Right ventricle myocardium inferior (tissue), 1 donor: ENCODE results near the gene SUSD1. TPM values are rescaled to one million over a fixed set of nuclear protein-coding genes. Genes with fewer than 3 reads are reported as not detected.
"Not testable (repeated sequence)": the region's sequence is repeated elsewhere in the genome, so short reads cannot be mapped to it uniquely, and the experiment has no call there.

Experiments
- ATAC-seq: fragments of 200-7000 bp; cut with Tn5 transposase; one replicate; pipeline ENCODE4 v1.9.1; 2020; ENCODE audit warnings: mild to moderate bottlenecking, moderate library complexity
- DNase-seq: peaks from one replicate; pipeline ENCODE4 v3.0.0; 2021; ENCODE audit errors: missing footprints
- intact Hi-C: fragments of 100-400 bp; cut with DNase I; formaldehyde crosslinking; loops from one replicate; pipeline ENCODE4 v1.11.0; 2022
- long read RNA-seq: library from polyadenylated mRNA; unstranded; transcript quantifications from one replicate; pipeline ENCODE4 v2.0.0, GENCODE V29; 2021
- total RNA-seq: library from RNA; stranded (reverse); fragmentation: NEBNext Ultra II Directional; extraction: Animal tissue kit (Norgen Biotek cat#: 25700); gene quantifications from one replicate; pipeline ENCODE4 v1.2.1, GENCODE V29; 2021
- donor health status: DM: no; HTN: yes; CAD: no; lungs with severe emphysema.

SUSD1 gene
- 8.1 TPM for total RNA-seq
- long read RNA-seq, partial matches to known transcripts: 2 of 9 reads
- long read RNA-seq, other reads (novel, unspliced or antisense): 3 of 9 reads

DNA sequence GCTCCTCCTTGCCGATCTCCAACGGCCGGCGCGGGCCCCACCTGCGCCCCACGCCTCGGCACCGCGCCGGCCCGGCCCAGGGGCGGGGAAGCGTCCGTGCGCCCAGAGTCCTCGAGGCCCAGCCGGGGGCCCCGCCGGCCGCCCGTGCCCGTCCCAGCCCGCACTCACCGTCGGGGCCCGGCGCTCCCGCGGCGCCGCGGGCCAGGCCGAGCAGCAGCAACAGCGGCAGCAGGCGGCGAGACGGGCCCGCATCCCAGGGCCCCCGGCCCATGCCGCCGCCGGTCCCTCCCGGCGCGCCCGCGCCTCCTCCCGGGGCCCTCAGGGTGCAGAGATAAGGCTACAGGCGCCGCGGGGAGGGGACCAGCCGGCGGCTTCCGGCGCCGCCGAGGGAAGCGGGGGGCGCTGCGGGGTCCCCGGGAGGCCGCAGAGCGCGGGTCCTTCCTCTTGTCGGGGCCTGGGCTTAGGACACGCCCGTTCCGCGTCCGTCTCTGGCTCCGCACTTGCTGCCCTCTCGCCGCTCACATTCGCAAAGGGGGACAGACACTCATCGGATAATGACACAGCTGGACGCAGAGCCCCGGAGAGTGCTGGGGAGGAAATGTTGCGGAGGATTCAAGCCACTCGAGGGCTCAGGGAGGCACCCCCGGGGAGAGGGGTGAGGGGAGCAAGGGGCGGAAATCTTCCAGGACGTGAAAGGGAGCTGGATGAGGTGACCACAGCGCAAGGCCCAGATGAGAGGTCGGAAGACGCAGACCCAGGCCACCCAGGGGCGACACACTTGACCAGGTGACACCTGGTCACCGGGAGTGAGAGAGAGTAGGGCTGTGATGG is at the start of gene SUSD1:
SUSD1 (minus strand) TSS at position 333 of the 831 bp plus-strand sequence; CDS start at position 271, 62 bp downstream.
- DNase-seq (peak; percentile 85), ATAC-seq (peak; percentile 53)
- intact Hi-C loops: no loop called here

GRCh38 chr9:112224401-112225289 is 49.5 kb upstream of the SUSD1 start:
- ATAC-seq (no peak), DNase-seq (no peak)
- intact Hi-C loops: no loop called here

- intact Hi-C loops: no loop called here
- DNase-seq (no peak), ATAC-seq (no peak)
Observed at GRCh38 chr9:112218908-112219307, 43.8 kb upstream of the SUSD1 start.

DNA sequence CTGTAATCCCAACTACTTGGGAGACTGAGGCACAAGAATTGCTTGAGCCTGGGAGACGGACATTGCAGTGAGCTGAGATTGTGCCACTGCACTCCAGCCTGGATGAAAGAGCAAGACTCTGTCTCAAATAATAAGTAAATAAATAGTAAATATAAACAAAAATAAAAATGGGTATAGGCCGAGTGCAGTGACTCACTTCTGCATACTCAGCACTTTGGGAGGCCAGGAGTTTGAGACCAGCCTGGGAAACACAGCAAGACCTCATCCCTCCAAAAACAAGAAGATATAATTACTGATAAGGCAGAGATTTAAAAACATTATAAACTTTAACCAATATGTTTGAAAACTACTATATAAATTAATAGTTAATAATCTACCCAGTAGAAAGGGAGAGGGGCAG is 37.8 kb upstream of the SUSD1 start:
- ATAC-seq (no peak), DNase-seq (no peak)
- intact Hi-C loops: no loop called here

DNA sequence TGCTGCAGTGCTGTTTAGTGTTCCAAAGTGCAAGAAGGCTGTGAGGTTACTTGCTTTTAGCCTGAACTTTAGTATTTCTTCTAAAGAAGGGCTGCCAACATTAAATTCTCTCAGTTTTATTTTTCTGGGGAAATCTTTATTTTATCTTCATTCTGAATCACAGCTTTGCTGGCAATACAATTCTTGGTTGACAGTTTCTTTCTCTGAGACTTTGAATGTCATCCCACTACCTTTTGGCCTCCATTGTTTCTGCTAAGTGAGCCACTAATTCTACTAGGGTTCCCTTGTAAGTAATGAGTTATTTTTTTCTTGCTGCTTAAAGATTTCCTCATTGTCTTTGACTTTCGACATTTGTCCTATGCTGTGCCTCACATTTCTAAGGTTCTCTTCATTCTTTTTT is 32.4 kb upstream of the SUSD1 start:
- intact Hi-C loops: no loop called here
- DNase-seq: no peak
- ATAC-seq: no peak

DNA sequence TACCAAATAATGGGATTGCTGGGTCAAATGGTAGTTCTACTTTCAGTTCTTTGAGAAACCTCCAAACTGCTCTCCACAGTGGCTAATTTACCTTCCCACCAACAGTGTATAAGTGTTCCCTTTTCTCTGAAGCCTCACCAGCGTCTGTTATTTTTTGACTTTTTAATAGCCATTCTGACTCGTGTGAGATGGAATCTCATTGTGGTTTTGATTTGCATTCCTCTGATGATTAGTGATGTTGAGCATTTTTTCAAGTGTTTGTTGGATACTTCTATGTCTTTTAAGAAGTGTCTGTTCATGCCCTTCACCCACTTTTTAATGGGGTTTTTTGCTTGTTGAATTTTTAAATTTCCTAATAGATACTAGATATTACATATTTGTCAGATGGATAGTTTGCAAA is 28.4 kb upstream of the SUSD1 start:
- no peak for ATAC-seq
- no peak for DNase-seq
- intact Hi-C loops: no loop called here

DNA sequence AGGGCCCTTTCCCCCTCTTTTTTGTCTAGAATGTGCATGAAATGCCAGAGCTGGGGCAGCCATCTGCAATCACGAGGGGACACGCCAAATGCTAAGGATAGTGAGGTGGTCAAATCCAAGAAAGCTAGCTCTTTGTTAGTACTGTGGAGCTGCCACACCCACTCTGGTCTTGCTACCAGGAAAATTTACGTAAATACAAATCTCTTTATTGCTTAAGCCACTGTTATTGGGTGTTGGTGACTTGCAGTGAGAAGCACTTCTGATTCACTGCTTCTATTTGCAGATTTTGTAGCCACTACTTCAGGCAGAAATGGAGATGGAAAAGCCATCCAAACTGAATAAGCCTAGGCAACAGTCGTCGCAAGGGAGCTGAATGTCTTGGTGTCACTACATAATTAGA is 25.6 kb upstream of the SUSD1 start:
- intact Hi-C loops: no loop called here
- DNase-seq (no peak), ATAC-seq (no peak)

DNA sequence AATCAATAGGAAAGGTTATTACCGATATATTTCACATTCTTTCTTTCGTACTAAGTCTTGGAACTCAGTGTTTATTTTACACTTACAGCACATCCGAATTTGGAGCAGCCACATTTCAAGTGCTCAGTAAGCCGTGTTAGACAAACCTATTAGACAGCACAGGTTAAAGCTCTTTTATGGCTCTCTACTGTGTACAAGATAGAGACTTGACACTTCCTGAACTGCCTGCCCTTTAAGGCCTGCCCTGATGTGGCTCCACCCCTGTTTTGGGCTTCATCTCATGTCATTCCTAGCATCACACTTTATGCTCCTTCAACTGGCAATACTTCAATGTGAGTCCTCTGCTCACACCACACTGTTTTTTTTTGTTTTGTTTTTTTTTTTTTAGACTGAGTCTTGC is 23.5 kb upstream of the SUSD1 start:
- DNase-seq: no peak
- no peak for ATAC-seq
- intact Hi-C loops: no loop called here

GRCh38 chr9:112194969-112195431 is 19.9 kb upstream of the SUSD1 start:
- intact Hi-C loops: no loop called here
- DNase-seq: no peak
- peak; percentile 73 for ATAC-seq

DNA sequence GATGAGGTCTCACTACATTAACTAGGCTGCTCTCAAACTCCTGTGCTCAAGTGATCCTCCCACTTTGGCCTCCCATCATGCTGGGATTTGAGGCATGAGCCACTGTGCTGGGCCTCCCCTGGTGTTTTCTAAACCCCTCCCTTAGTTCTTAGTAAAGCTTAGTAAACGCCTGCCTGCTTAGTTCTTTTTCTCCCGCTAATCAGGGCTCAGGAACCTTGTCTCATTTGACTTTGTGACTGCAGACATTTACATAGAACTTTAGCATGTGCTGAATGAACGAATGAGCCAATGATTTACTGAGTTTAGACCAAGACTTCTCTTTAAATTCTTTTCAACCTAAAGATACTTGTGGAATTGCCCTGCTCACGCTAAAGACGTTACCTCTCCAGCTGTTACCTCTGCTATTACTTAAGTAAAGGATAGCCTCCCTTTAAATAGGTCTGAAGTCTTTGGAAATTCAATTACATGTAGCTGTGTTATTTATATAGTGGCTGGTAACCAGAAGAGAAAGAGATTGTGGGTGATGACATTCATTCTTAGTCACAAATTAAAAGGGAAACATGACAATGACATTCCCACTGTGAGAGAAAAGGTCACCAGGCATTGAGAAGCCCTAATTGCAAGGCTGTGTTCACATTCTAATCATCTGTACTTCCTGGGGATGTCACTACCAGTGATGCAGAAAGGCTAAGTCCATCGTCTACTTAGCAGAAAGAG is 18.6 kb upstream of the SUSD1 start:
- intact Hi-C loops: no loop called here
- ATAC-seq (peak; percentile 32), DNase-seq (no peak)

DNA sequence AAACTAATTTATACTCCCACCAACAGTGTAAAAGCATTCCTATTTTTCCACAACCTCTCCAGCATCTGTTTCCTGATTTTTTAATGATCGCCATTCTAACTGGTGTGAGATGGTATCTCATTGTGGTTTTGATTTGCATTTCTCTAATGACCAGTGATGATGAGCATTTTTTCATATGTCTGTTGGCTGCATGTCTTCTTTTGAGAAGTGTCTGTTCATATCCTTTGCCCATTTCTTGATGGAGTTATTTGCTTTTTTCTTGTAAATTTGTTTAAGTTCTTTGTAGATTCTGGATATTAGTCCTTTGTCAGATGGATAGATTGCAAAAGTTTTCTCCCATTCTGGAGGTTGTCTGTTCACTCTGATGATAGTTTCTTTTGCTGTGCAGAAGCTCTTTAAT is 15.2 kb upstream of the SUSD1 start:
- intact Hi-C loops, ATAC-seq, DNase-seq: not testable (repeated sequence)

DNA sequence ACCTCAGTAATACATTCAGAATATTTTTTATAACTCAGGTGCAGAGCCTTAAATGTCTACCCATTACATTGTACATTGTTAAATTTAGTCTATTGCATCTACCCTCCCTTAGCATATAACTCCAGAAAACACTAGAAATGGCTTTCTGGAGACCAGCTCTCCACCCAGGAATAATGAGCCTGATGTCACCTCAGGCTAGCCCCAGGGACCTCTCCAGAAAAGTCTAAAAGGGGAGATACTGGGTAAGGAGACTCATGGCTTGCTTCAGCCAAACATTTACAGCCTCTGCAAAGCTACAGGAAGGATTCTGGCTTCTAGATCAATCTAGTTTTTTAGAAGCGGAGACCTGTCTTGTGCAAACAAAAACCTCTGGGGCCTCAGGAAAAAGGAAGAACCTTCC is 13.8 kb upstream of the SUSD1 start:
- ATAC-seq: no peak
- intact Hi-C loops: no loop called here
- no peak for DNase-seq

DNA sequence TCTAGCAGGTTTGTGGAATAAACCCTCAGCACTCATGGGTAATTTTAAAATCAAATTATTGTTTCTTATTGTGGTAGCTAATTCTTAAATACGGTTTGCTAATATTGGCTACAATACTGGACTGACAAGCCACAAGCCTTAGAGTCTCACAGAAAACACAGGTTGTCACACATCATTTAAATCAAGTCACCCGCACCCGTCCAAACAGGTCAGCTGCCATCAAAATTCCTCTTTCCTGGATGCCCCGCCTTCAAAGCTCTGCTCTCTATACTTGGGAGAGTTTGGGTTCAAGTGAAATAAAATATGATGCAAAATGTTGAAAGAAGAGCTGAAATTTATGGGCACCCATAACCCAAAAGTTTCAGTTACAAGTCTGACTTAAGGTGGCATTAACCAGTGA is 12.3 kb upstream of the SUSD1 start:
- DNase-seq: no peak
- ATAC-seq: no peak
- intact Hi-C loops: no loop called here

- intact Hi-C loops: no loop called here
- ATAC-seq (no peak), DNase-seq (no peak)
Observed at GRCh38 chr9:112186695-112187094, 11.6 kb upstream of the SUSD1 start.

DNA sequence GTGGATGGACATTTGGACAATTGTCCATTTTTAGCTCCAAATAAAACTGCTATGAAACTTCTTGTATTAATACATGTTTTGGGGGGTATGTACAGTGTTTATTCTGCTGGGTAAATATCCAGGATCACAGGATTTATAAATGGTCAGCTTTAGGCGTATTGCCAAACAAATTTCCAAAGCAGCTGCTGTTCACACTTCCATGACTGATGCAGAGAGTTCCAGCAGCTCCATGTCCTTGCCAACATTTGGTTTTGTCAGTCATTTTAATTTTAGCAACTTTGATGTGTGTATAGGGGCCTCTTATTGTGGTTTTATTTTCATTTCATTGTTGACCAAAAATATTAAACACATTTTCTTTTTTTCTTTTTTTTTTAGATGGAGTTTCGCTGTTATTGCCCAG is 9.8 kb upstream of the SUSD1 start:
- intact Hi-C loops: no loop called here
- no peak for ATAC-seq
- no peak for DNase-seq

DNA sequence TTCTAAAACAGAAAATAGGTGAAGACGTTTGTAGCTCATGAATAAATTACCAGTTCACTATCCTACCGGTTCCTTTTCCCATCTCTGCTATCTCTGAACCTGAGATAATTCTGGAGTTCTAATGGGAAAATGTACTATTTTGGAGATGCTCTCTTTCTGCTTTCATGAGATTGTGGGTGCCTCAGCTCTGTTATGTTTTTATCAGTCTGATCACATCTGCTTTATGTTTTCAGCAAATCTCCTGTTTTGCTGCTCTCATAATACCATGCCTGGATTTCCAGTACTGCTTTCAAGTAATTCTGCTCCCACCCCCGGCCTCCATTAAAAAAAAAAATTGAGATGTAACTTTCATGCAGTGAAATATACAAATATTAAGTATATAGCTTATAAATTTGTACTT is 9.1 kb upstream of the SUSD1 start:
- ATAC-seq: no peak
- no peak for DNase-seq
- intact Hi-C loops: no loop called here

DNA sequence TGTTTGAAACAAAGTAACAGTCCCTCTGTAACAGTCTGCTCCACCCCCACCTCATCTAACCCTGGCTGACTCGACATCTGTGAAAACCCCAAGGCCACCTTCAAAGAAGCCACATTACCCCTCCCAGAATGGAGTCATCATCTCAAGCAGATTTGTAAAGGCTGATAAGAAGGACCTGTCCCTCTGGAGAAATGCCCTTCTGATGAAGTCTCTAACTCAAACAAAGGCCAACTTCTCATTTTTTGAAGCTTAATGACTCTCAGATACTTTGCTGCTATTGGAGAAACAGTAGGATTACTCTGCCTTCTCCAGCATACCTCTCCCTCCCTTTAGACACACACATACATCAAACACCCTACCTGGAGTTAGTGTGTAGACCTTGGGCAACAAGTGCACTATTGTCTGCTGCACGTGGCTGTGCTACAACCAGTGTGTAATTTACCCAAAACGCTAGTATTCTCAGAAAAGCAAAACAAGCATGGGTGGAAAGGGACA is 5.3 kb upstream of the SUSD1 start:
- ATAC-seq (no peak), DNase-seq (no peak)
- intact Hi-C loops: no loop called here

- intact Hi-C loops: no loop called here
- ATAC-seq (peak; percentile 55), DNase-seq (no peak)
Observed at GRCh38 chr9:112179816-112180215, 4.7 kb upstream of the SUSD1 start.

DNA sequence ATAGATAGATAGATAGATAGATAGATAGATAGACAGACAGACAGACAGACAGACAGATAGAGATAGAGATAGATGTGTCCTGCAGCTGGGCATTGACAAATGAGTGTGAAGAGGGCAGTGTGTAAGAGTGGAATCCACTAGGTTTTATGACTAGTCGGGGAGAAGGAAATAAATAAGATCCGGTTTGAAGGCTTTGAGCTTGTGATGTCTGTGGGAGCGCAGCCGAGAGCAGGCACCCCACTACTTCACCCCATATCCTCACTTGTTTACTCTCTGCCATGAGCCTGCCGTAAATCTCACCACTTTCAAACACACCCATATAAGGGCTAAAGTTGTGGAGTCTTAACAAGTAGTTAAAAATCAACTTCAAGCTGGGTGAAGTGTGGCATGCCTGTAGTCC is 1.4 kb upstream of the SUSD1 start:
- intact Hi-C loops: no loop called here
- no peak for ATAC-seq
- DNase-seq: no peak
